Aorta (tissue), 5 donors: ENCODE measurements around the gene P2RX5. TPM values are rescaled to one million over a fixed set of nuclear protein-coding genes. Genes with fewer than 3 reads are reported as not detected.
"Not testable (repeated sequence)": the region's sequence is repeated elsewhere in the genome, so short reads cannot be mapped to it uniquely, and the experiment has no call there.

Experiments
- ATAC-seq: fragments of 200-7000 bp; cut with Tn5 transposase; one replicate; pipeline ENCODE4 v1.9.1; 2022; ENCODE audit warnings: moderate library complexity; ENCODE audit not compliant: low FRiP score
- DNase-seq, 2 donors: peaks; one replicate each; pipeline ENCODE4 v3.0.0-alpha.2; 2020
- H3K27ac ChIP-seq, 2 donors: one replicate each; pipeline ENCODE4 v1.5.1; 2013; ENCODE audit warnings: low read length in 2 of 2, mild to moderate bottlenecking in 2 of 2, moderate library complexity in 2 of 2, control low read depth in 1 of 2, inconsistent platforms in 1 of 2, low read depth in 1 of 2
- H3K27me3 ChIP-seq, 2 donors: one replicate each; pipeline ENCODE4 v1.6.1; 2013; ENCODE audit warnings: control low read depth in 1 of 2, low read length in 1 of 2, mild to moderate bottlenecking in 1 of 2, moderate library complexity in 1 of 2; ENCODE audit not compliant: insufficient read depth in 2 of 2, control insufficient read depth in 1 of 2
- H3K36me3 ChIP-seq, 2 donors: one replicate each; pipeline ENCODE4 v1.6.1; 2013; ENCODE audit warnings: control low read depth in 1 of 2, low read length in 1 of 2, mild to moderate bottlenecking in 1 of 2; ENCODE audit not compliant: insufficient read depth in 2 of 2, control insufficient read depth in 1 of 2
- H3K4me1 ChIP-seq, 2 donors: one replicate each; pipeline ENCODE4 v1.6.1; 2013; ENCODE audit warnings: low read length in 2 of 2, control low read depth in 1 of 2, mild to moderate bottlenecking in 1 of 2, moderate library complexity in 1 of 2; ENCODE audit not compliant: insufficient read depth in 2 of 2, control insufficient read depth in 1 of 2
- H3K4me3 ChIP-seq, 2 donors: one replicate each; pipeline ENCODE4 v1.5.1; 2013; ENCODE audit warnings: low read length in 2 of 2, control low read depth in 1 of 2, mild to moderate bottlenecking in 1 of 2
- H3K9me3 ChIP-seq: one replicate; pipeline ENCODE4 v1.6.1; 2013; ENCODE audit warnings: mild to moderate bottlenecking, low read length; ENCODE audit not compliant: control insufficient read depth
- WGBS, 2 donors: extraction: QIAGEN DNeasy Blood & Tissue Kit; methylation state at CpG; one replicate each; pipeline ENCODE4 v1.1.7; 2013; 5-methylcytosine and 5-hydroxymethylcytosine counted together
- intact Hi-C, 2 donors: fragments of 100-400 bp; cut with DNase I; formaldehyde crosslinking; loops; one replicate each; pipeline versions ENCODE4 v1.14.2 to v1.15.0; 2022
- polyA plus RNA-seq, 2 donors: library from polyadenylated mRNA; stranded (reverse); fragments of 200-250 nt; gene quantifications; one replicate each; pipeline ENCODE4 v1.2.3, GENCODE V29; 2013
- total RNA-seq, 2 donors: library from RNA; stranded (reverse); fragmentation: NEBNext Ultra II Directional; extraction: Animal tissue kit (Norgen Biotek cat#: 25700); gene quantifications; one replicate each; pipeline ENCODE4 v1.2.1, GENCODE V29; 2021
- donor health status: healthy with polysubstance abuse.
- donor health status: Bipolar disorder and iron deficiency.
- donor health status: DM: no; HTN: no; CAD: no.
- donor health status: DM: no; HTN: no; CAD: no.
- donor health status: DM: yes; HTN: yes; CAD: no.

P2RX5 gene
- total and polyA plus RNA-seq, 4 donors: 0.61 to 4.9 (median 1.2) TPM

DNA sequence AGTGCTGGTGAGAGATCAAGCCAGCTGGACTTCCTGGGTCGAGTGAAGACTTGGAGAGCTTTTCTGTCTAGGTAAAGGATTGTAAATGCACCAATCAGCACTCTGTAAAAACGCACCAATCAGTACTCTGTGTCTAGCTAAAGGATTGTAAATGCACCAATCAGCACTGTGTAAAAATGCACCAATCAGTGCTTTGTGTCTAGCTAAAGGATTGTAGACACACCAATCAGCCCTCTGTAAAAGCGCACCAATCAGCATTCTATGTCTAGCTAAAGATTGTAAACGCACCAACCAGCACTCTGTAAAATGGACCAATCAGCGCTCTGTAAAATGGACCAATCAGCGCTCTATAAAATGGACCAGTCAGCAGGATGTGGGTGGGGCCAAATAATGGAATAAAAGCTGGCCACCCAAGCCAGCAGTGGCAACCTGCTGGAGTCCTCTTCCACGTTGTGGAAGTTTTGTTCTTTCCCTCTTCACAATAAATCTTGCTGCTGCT is 6.1 kb upstream of the P2RX5 start:
- H3K4me1 ChIP-seq, H3K4me3 ChIP-seq, ATAC-seq, H3K27ac ChIP-seq, H3K27me3 ChIP-seq, intact Hi-C loops, DNase-seq, H3K9me3 ChIP-seq, H3K36me3 ChIP-seq: not testable (repeated sequence)
- 89% methylated on average over 7 of the region's 7 CpGs for WGBS, 2 donors

GRCh38 chr17:3699951-3700350 is 4.0 kb upstream of the P2RX5 start:
- no peak for DNase-seq
- Histone ChIP-seq H3K4me3 (no peak overlapping the region), H3K4me1 (no peaks in the 10 kb centered on the region), H3K36me3 (no peaks in the 10 kb centered on the region), H3K27me3 (no peaks in the 10 kb centered on the region), H3K27ac (no peak overlapping the region), H3K9me3 (peaks cover 3% of the 10 kb centered on the region)
- no peak for ATAC-seq
- WGBS, 2 donors: 88 to 90% methylated on average over 4 of the region's 4 CpGs
- intact Hi-C loops: no loop called here

DNA sequence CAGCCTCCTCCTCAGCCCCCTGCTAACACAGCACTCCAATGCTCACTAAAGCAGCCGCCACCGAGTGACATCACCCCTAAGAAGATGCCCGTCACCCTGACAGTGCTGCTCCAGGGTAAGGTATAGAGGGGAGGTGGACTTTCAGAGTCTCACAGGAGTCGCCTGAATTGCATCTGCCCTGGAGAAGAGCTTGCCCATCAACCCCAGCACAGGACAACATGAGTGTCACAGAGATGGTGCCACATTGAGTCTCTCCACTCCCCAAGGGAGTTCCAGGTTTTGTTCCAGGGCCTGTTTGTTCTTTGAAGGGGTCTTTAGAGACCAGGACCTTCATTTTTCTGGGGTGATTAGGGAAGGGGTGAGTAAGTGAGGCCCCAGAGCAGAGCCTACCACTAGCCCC is 2.2 kb upstream of the P2RX5 start:
- H3K27ac ChIP-seq: no peak overlapping the region
- H3K27me3 ChIP-seq: no peaks in the 10 kb centered on the region
- peaks cover 3% of the 10 kb centered on the region for H3K9me3 ChIP-seq
- intact Hi-C loops: no loop called here
- H3K4me3 ChIP-seq: no peak overlapping the region
- no peaks in the 10 kb centered on the region for H3K36me3 ChIP-seq
- ATAC-seq: no peak
- 77 to 82% methylated on average over 4 of the region's 4 CpGs for WGBS, 2 donors
- H3K4me1 ChIP-seq: no peaks in the 10 kb centered on the region
- DNase-seq: peak in 1 of 2 donors; percentile 37

DNA sequence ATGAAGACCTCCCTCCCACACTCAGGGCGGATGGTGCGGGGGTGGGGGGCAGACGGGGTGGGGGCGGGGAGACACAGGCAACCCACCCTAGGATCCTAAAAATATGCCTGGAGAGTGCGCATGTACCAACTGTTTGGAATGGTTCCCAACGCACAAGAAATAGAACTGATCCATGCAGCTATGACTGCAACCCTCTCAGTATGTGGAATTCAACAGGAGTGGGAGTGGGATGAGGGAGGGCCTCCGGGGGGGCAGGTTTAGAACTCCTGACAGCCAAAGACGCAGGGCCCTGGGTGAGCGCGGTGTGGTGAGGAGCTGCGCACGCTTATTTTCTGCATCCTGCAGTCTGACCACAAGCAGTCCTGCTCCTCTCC is 1.1 kb upstream of the P2RX5 start:
- Histone ChIP-seq H3K27ac (no peak overlapping the region), H3K4me1 (no peaks in the 10 kb centered on the region), H3K9me3 (peaks cover 3% of the 10 kb centered on the region), H3K36me3 (no peaks in the 10 kb centered on the region), H3K27me3 (no peaks in the 10 kb centered on the region), H3K4me3 (no peak overlapping the region)
- DNase-seq (no peak), ATAC-seq (no peak)
- intact Hi-C loops: no loop called here
- 33 to 35% methylated on average over 12 of the region's 12 CpGs for WGBS, 2 donors

DNA sequence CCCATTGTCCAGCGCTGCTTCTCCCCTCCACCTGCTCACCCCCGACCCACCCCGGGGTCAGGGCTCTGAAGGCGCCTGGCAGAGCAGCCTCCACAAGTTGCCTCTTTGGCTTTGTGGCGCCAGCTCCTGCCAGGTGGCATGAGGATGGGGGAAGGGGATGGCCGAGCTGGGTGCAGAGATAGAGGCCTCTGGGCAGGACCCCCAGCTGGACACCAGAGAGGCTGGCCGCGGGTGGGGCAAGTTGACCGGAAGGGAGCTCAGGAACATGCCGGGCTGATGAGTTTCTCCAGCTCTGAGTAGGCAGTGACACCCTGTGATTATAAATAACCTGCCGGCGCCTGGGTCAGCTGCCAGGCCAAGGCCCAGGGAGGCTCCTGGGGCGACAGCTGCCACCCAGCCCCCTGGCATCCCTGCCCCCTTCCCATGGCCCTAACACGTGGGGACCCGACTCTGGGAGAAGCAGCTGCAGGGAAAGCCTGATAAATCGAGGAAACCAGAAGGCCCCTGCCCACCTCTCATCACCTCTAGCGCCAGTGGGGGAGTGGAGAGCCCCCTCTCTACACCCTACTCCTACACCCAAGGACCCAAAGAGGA is 729 bp downstream of the P2RX5 start:
- intact Hi-C loops: no loop called here
- Histone ChIP-seq H3K4me3 (no peak overlapping the region), H3K4me1 (no peaks in the 10 kb centered on the region), H3K9me3 (peaks cover 3% of the 10 kb centered on the region), H3K36me3 (no peaks in the 10 kb centered on the region), H3K27ac (no peak overlapping the region), H3K27me3 (no peaks in the 10 kb centered on the region)
- DNase-seq (peak in 1 of 2 donors; percentile 78), ATAC-seq (peak; percentile 26)
- WGBS, 2 donors: 7 to 11% methylated on average over 14 to 17 of the region's 17 CpGs

- WGBS, 2 donors: 74 to 83% methylated on average over 9 of the region's 9 CpGs
- Histone ChIP-seq H3K36me3 (no peaks in the 10 kb centered on the region), H3K4me3 (no peak overlapping the region), H3K27ac (no peak overlapping the region), H3K9me3 (peaks cover 3% of the 10 kb centered on the region), H3K27me3 (no peaks in the 10 kb centered on the region), H3K4me1 (no peaks in the 10 kb centered on the region)
- intact Hi-C loops: no loop called here
- DNase-seq (peak in 1 of 2 donors; percentile 33), ATAC-seq (no peak)
These were observed 2.1 kb downstream of the P2RX5 start for GRCh38 chr17:3693829-3694231.

DNA sequence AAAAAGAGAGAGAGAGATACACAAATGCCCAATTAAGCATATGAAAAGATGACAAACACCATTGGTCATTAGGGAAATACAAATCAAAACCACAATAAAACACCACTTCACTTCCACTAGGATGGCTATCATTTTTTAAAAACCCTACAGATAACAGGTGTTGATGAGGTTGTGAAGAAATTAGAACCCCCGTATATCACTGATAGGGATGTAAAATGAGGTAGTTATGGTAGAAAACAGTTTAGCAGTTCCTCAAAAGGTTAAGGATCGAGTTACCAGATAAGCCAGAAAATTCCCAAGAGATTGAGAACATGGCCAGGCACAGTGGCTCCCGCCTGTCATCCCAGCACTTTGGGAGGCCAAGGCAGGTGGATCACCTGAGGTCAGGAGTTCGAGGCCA is 2.8 kb downstream of the P2RX5 start:
- ATAC-seq (no peak), DNase-seq (no peak)
- intact Hi-C loops: no loop called here
- WGBS, 2 donors: 64 to 68% methylated on average over 4 of the region's 4 CpGs
- no peaks in the 10 kb centered on the region for H3K27me3 ChIP-seq
- H3K4me3 ChIP-seq: no peak overlapping the region
- H3K4me1 ChIP-seq: no peaks in the 10 kb centered on the region
- no peak overlapping the region for H3K27ac ChIP-seq
- H3K36me3 ChIP-seq: no peaks in the 10 kb centered on the region
- peaks cover 3% of the 10 kb centered on the region for H3K9me3 ChIP-seq

GRCh38 chr17:3692346-3692745 is 3.6 kb downstream of the P2RX5 start:
- no peak for ATAC-seq
- H3K4me3 ChIP-seq: no peak overlapping the region
- intact Hi-C loops: no loop called here
- no peaks in the 10 kb centered on the region for H3K27me3 ChIP-seq
- H3K9me3 ChIP-seq: no peaks in the 10 kb centered on the region
- 84 to 85% methylated on average over 9 of the region's 9 CpGs for WGBS, 2 donors
- H3K4me1 ChIP-seq: no peaks in the 10 kb centered on the region
- no peak for DNase-seq
- no peaks in the 10 kb centered on the region for H3K36me3 ChIP-seq
- H3K27ac ChIP-seq: no peak overlapping the region

DNA sequence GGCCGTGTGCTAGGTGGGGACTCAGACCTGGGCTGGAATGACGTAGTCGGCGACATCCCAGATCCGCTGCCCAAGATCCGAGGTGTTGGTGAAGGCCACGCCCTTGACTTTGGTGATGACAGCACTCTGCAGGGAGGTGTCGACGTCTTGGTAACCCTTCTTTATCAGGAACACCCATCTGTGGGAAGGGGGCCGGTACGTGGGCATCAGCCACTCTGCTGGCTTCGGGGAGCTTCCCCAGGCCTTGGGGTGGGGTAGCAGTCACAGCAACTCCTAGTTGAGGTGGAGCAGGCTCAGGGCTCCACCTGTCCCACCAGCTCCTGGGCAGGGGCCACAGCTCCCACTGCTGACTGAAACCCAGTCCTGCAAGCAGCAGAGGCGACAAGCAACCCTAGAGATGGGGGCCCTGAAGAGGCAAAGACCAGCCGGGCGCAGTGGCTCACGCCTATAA is 4.3 kb downstream of the P2RX5 start:
- intact Hi-C loops: no loop called here
- H3K4me1 ChIP-seq: no peaks in the 10 kb centered on the region

More for the DNA sequence above, 4.3 kb downstream of the P2RX5 start:
- H3K27ac ChIP-seq: no peak overlapping the region
- H3K36me3 ChIP-seq: no peaks in the 10 kb centered on the region
- no peak for ATAC-seq
- H3K27me3 ChIP-seq: no peaks in the 10 kb centered on the region
- no peaks in the 10 kb centered on the region for H3K9me3 ChIP-seq
- DNase-seq: no peak
- WGBS, 2 donors: 80% methylated on average over 16 of the region's 16 CpGs
- H3K4me3 ChIP-seq: no peak overlapping the region
